NOMO-1 treated with dmso at 0.1 percent for 144 hours (cell line): Measurements from ENCODE around the gene SH2D4B.
A peak's percentile ranks its signal among the peaks of the same experiment; 100 is the strongest.

Source experiments
- DNase-seq: peaks from one replicate; lab custom pipeline; 2025; ENCODE audit not compliant: unreplicated experiment; lab: John Stamatoyannopoulos, UW

The SH2D4B gene

DNA sequence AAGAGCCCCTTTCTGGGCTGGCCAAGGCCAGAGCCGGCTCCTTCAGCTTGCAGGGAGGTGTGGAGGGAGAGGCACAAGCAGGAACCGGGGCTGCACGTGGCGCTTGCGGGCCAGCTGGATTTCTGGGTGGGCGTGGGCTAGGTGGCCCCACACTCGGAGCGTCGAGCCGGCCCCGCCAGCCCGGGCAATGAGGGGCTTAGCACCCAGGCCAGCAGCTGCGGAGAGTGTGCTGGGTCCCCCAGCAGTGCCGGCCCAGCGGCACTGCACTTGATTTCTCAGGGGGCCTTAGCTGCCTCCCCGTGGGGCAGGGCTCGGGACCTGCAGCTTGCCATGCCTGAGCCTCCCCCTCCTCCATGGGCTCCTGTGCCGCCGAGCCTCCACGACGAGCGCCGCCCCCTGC is 48.1 kb downstream of the SH2D4B start:
- no peak for DNase-seq

DNA sequence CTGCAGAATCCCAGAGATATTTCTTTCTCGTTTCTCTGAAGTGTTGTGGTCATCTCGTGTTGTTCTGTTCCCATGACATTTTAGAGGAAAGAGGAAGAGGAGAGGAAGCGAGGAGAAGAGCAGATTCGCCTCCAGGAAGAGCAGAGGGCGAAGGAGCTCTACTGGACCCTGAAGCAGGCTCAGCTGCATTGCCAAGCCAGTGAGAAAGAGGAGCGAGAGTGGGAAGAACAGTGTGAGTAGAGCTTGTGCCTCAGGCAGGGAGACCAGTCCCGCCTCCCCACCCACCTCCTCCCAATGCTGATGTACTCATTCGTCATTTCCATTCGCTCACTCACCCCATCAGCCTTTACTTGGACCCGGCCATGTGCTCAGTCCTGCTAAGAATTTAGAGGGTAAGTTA is 50.8 kb downstream of the SH2D4B start:
- no peak for DNase-seq

DNA sequence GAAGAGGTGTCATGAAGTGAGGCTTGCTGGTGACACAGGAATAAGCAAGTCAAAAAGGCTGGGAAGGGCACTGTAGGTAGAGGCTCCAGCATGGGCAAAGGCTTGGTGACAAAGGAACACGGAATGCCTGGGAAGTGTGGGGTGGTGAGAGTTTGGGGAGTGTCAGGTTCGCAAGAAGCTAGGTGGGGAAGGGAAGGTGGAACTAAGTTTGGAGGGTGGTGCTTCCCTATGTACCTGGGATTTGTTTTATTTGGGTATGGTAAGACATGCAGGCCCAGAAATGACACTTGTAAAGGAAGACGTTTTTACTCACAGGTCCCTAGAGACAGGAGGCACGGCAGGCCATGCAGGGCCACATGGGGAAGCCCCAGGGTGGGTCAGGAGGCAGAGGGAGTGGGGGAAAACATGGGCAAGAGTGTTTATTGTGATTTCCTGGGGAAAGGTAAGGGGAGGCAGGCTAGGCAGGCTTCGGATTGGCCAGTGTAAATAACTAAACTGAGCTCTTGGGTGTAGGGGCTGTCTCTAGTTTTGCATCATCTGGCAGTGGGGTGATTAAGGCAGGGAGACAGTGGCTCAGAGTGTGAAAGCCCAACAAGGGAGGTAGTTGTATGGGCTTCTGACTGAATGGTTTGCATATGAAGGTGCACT is 52.1 kb downstream of the SH2D4B start:
- DNase-seq = no peak

DNA sequence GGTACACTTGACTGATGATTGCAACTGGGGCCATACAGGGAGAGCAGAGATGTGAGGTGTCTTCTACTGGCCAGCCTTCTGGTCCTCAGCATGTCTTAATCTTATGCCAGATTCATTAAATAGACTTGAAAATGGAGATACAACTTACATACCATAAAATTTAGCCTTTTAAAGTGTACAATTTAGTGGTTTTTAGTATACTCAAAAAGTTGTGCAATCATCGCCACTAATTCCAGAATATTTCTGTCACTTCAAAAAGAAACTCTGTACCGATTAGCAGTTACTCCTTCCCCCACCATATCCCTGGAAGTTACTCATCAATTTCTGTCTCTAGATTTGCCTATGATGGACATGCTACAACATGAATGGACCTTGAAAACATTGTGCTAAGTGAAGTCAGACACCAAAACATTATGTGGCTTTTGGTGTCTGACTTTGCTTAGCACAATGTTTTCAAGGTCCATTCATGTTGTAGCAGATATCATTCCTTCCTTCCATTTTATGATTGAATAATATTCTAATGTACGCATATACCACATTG is 53.0 kb downstream of the SH2D4B start:
- no peak for DNase-seq

DNA sequence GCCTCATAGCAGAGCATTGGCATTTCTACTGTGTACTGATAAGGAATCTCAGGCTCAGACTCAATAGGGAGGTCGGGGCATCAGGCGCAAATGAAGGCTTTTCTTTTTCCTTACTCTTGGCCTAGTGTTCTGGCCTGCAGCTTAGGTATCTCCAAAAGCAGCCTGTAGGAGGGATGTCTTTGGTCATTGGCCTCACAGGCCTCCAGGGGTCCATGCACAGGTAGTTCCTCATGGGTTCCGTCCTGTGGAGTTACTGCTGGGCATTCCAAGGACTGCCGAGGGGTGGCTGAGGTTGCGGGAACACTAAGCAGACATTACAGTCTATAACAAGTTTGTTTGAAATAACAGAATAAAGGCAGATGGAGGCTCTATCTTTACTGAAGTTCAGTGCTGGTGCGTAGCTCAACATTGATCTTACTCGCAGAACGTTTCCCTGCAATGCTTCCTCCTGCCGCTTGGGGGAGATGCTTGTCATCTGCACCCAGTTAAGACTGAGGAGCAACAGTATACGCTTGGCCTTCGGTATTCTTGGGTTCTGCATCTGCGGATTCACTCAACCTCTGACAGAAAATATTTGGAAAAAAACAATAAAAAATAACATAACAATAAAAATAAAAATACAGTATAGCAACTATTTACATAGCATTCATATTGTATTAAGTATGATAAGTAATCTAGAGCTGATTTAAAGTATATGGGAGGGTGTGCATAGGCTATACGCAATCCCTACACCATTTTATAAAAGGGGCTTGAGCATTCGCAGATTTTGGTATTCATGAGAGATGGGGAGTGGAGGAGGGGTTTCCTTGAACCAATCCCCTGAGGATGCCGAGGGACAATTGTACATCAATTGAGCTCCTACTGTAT is 58.9 kb downstream of the SH2D4B start:
- DNase-seq = peak; percentile 26

DNA sequence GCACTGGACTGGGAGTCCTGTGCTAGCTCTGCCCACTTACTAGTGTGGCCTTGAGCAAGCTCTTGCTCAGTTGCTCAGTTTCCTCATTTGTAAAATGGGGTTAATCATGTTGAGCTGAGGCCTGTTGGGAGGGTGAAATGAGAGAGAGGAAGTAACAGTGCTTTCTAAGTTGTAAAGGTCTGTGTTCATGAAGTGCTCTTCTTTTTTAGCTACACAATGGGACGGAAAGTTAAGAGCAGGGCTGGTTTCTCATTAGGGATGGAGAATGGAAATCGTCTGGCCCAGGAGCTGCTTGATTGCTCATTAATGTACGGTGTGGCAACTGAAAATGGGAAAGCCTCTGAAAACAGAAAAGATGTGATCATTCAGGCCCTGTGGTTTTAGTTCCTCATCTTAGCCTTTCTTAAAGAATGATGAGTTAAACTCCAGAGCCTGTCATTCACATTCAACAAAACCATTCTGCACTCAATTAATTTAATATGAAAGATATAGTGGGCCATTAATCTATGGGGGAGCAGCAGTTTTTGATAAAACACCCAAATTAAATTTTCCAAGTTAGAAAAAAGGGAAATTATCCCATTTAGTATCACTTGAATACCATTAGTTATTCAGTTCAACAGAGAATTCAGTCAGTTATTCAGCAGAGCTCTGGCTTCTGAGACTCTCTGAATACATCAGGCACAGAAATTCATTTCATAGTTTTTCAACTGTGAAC is 60.5 kb downstream of the SH2D4B start:
- DNase-seq = peak; percentile 57

DNA sequence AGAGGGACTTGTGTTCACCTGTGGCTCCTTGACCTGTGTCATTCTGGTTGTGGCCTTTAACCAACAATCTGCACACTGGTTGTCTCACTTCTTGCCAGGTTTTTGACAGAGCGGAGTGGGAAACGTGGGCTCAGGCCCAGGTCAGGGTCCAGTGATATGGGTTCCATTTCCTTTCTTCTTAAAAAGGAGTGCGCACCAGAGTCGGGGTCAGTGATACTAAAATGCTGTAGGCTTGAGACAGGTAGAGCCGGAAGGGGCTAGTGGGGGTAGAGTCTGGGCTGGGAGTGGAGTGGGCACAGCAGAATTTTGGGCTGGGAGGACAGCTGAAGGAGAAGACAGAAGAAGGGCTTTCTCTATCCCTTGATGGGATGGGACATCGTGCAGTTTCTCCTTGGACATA is 61.2 kb downstream of the SH2D4B start:
- DNase-seq = no peak

DNA sequence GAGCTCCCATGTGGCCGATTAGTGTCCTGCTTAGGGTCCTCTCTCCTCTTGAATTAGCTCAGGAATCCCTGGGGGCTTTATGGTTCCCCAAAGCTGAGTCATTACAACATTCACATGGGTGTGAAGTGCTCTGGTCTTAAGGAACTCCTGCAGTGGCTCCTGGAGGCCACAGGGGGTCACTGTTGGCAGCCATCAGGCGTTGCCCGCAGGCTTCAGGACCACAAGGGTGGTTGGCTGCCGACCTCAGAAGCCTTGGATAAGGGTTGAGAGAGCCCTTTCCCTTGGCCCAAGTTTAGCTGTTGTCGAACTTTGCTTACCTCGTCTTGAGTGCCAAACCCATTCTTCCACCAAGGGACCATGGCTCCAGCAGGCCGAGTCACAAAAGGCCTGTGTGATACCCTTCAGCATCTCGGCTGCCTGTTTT is 61.7 kb downstream of the SH2D4B start:
- peak; percentile 26 for DNase-seq

DNA sequence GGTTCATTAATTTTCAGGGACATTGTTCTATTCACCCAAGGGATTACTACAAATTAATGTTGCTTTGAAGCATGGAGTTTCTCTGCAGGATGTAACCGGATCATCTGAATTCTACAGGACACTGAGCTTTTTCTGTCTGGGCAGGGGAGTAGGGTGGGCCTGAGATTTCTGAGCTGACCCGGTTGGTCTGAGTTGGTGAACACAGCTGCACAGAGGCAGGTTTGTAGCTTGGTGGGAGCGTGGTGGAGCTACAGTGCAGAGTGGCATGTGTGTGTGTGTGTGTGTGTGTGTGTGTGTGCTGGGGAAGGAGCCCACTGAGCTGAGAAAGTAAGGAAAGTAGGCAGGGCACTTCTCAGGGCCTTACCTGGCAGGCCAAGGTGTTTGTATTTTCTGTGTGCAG is 62.6 kb downstream of the SH2D4B start:
- DNase-seq = no peak

- no peak for DNase-seq
Measured at GRCh38 chr10:80602881-80603280, 65.2 kb downstream of the SH2D4B start.

- no peak for DNase-seq
Measured at GRCh38 chr10:80603516-80603915, 65.8 kb downstream of the SH2D4B start.

DNA sequence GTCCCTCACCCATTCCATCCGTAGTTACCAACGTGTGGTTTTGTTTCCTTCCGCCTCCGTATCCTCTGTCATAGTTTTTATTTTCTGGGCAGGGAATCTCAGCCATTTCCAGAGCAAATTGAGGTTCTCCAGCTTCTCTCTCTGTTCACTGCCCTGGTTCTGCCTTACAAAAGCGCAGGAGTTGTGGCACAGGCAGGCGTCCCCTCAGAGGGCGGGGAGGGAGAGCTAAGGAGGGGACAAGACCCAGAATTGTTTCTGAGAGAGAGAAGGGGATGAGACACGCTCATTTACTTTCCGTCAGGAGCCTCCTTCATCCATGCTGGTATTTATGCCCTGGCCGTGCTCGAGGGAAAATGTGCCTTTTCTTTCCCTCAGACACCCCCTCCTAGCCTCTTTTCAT is 71.0 kb downstream of the SH2D4B start:
- no peak for DNase-seq

DNA sequence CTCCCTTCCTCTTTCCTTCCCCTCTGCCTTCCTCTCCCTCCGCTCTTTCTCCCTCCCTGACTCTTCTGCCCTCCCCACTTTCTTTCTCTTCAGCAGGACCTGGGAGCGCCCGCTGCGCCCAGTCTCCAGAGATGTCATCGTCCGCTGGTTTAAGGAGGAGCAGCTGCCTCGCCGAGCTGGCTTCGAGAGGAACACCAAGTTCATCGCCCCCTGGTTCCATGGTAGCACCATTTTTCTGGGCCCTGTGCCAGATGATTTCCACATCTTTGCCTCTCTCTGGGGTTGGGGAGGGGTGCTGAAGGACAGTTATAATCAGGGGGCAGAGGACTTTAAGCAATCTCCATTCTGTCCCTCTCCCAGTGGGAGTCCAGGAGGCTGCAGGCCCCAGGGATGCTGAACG is 71.6 kb downstream of the SH2D4B start:
- no peak for DNase-seq

- DNase-seq = no peak
Measured at GRCh38 chr10:80611481-80612185, 73.9 kb downstream of the SH2D4B start.

- DNase-seq = no peak
Measured at GRCh38 chr10:80612261-80612660, 74.6 kb downstream of the SH2D4B start.

GRCh38 chr10:80613466-80614170 is 75.9 kb downstream of the SH2D4B start:
- no peak for DNase-seq

- DNase-seq = no peak
Measured at GRCh38 chr10:80614576-80615416, 77.1 kb downstream of the SH2D4B start.

DNA sequence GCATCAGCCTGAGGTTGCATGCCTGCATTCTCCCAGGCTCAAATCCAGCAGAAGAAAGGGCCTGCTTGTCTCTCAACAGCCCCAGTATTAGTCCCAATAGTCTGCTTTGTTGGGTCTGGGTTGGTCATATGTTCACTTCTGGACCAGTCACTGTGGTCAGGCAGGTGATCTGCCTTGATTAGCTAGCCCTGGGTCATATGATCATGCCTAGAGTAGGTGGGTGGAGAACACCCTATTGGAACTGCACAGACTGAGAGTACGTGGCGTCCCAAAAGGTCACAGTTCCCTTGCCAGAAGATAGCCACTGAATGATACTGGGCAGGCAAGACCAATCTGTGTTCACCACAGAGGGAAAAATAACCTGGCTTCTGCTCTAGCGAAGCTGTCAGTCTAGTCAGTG is 80.1 kb downstream of the SH2D4B start:
- no peak for DNase-seq

- DNase-seq = no peak
Measured at GRCh38 chr10:80619036-80619435, 81.3 kb downstream of the SH2D4B start.
